KOPT-K1 (cell line): ENCODE data around the gene ACTL10.

Source experiments
- H3K27ac ChIP-seq: fragments of 200-600 bp; sonication (generic); 2 replicates; pipeline ENCODE4 v1.5.1; 2016; ENCODE audit warnings: antibody characterized with exemption, mild to moderate bottlenecking, low read depth, low read length; ENCODE audit not compliant: poor library complexity, severe bottlenecking
- H3K36me3 ChIP-seq: fragments of 200-600 bp; sonication (generic); 2 replicates; pipeline ENCODE4 v1.5.1; 2017; ENCODE audit warnings: antibody characterized with exemption, mild to moderate bottlenecking, low read length, moderate library complexity; ENCODE audit not compliant: insufficient read depth
- H3K9me3 ChIP-seq: fragments of 200-600 bp; sonication (generic); 2 replicates; pipeline ENCODE4 v1.5.1; 2017; ENCODE audit warnings: antibody characterized with exemption, low read length, mild to moderate bottlenecking; ENCODE audit not compliant: insufficient read depth, poor library complexity, severe bottlenecking

The ACTL10 gene

GRCh38 chr20:33655164-33655563 lies 11.6 kb upstream of the ACTL10 start:
- Histone ChIP-seq H3K9me3 (no peaks in the 10 kb centered on the region), H3K36me3 (peaks cover 42% of the 10 kb centered on the region), H3K27ac (no peak overlapping the region)

- peaks cover 47% of the 10 kb centered on the region for H3K36me3 ChIP-seq
- no peak overlapping the region for H3K27ac ChIP-seq
- H3K9me3 ChIP-seq = no peaks in the 10 kb centered on the region
Measured at GRCh38 chr20:33656010-33656782, 10.5 kb upstream of the ACTL10 start.

- peaks cover 47% of the 10 kb centered on the region for H3K36me3 ChIP-seq
- no peak overlapping the region for H3K27ac ChIP-seq
- no peaks in the 10 kb centered on the region for H3K9me3 ChIP-seq
Measured at GRCh38 chr20:33656783-33657703, 9.7 kb upstream of the ACTL10 start.

- H3K36me3 ChIP-seq = peaks cover 47% of the 10 kb centered on the region
- no peaks in the 10 kb centered on the region for H3K9me3 ChIP-seq
- H3K27ac ChIP-seq = no peak overlapping the region
Measured at GRCh38 chr20:33657704-33658095, 9.0 kb upstream of the ACTL10 start.

- no peak overlapping the region for H3K27ac ChIP-seq
- H3K9me3 ChIP-seq = no peaks in the 10 kb centered on the region
- peaks cover 47% of the 10 kb centered on the region for H3K36me3 ChIP-seq
Measured at GRCh38 chr20:33658510-33658909, 8.2 kb upstream of the ACTL10 start.

- H3K36me3 ChIP-seq = peaks cover 47% of the 10 kb centered on the region
- H3K9me3 ChIP-seq = no peaks in the 10 kb centered on the region
- H3K27ac ChIP-seq = no peak overlapping the region
Measured at GRCh38 chr20:33658929-33659328, 7.8 kb upstream of the ACTL10 start.

GRCh38 chr20:33659341-33660034 lies 7.3 kb upstream of the ACTL10 start:
- Histone ChIP-seq H3K9me3 (no peaks in the 10 kb centered on the region), H3K27ac (no peak overlapping the region), H3K36me3 (peaks cover 47% of the 10 kb centered on the region)

- Histone ChIP-seq H3K27ac (no peak overlapping the region), H3K9me3 (no peaks in the 10 kb centered on the region), H3K36me3 (peaks cover 47% of the 10 kb centered on the region)
Measured at GRCh38 chr20:33660035-33660684, 6.6 kb upstream of the ACTL10 start.

GRCh38 chr20:33660685-33661058 lies 6.1 kb upstream of the ACTL10 start:
- H3K27ac ChIP-seq = no peak overlapping the region
- no peaks in the 10 kb centered on the region for H3K9me3 ChIP-seq
- peaks cover 47% of the 10 kb centered on the region for H3K36me3 ChIP-seq

- peaks cover 47% of the 10 kb centered on the region for H3K36me3 ChIP-seq
- H3K27ac ChIP-seq = peak within 1 kb of the TSS; percentile 80
- no peaks in the 10 kb centered on the region for H3K9me3 ChIP-seq
Measured at GRCh38 chr20:33662172-33662571, 4.6 kb upstream of the ACTL10 start, which contains the start of gene C20orf144. C20orf144 (plus strand) TSS chr20:33662327; CDS start chr20:33662346, 19 bp downstream.

- peak overlapping the region; percentile 80 for H3K27ac ChIP-seq
- H3K9me3 ChIP-seq = no peaks in the 10 kb centered on the region
- peaks cover 47% of the 10 kb centered on the region for H3K36me3 ChIP-seq
Measured at GRCh38 chr20:33663161-33664084, 3.3 kb upstream of the ACTL10 start.

GRCh38 chr20:33664085-33664761 lies 2.5 kb upstream of the ACTL10 start:
- peaks cover 47% of the 10 kb centered on the region for H3K36me3 ChIP-seq
- no peaks in the 10 kb centered on the region for H3K9me3 ChIP-seq
- peak overlapping the region; percentile 80 for H3K27ac ChIP-seq

- no peak overlapping the region for H3K27ac ChIP-seq
- no peaks in the 10 kb centered on the region for H3K9me3 ChIP-seq
- peaks cover 47% of the 10 kb centered on the region for H3K36me3 ChIP-seq
Measured at GRCh38 chr20:33664762-33665144, 2.0 kb upstream of the ACTL10 start.
